SJSA1 (cell line): ENCODE data around the gene PITX1. TPM values are rescaled to one million over a fixed set of nuclear protein-coding genes. Genes with fewer than 3 reads are reported as not detected.

Experiments used
- DNase-seq, 2 experiments: peaks; one replicate each; pipeline ENCODE4 v3.0.0-alpha.2; 2015 to 2020; ENCODE audit warnings: low spot score in 2 of 2, low read depth in 1 of 2
- H3K27ac ChIP-seq: fragments of 250-450 bp; sonication (Bioruptor Pico); 2 replicates; pipeline ENCODE4 v1.5.1; 2020; ENCODE audit warnings: mild to moderate bottlenecking, moderate library complexity
- H3K27me3 ChIP-seq: fragments of 250-450 bp; sonication (Bioruptor Pico); replicated peaks from 2 replicates; pipeline ENCODE4 v1.5.1; 2020; ENCODE audit warnings: mild to moderate bottlenecking, moderate library complexity
- H3K36me3 ChIP-seq: fragments of 250-450 bp; sonication (Bioruptor Pico); 2 replicates; pipeline ENCODE4 v1.5.1; 2020; ENCODE audit warnings: mild to moderate bottlenecking
- H3K4me1 ChIP-seq: fragments of 250-450 bp; sonication (Bioruptor Pico); replicated peaks from 2 replicates; pipeline ENCODE4 v1.6.1; 2021; ENCODE audit warnings: mild to moderate bottlenecking
- H3K4me3 ChIP-seq: fragments of 250-450 bp; sonication (Bioruptor Pico); 2 replicates; pipeline ENCODE4 v1.5.1; 2020; ENCODE audit warnings: mild to moderate bottlenecking
- H3K9me3 ChIP-seq: fragments of 250-450 bp; sonication (Bioruptor Pico); replicated peaks from 2 replicates; pipeline ENCODE4 v1.5.1; 2020; ENCODE audit warnings: mild to moderate bottlenecking
- total RNA-seq: library from RNA; depleted of rRNA; stranded (reverse); fragments of >200 nt; shearing (Covaris generic); gene quantifications from 2 replicates; pipeline ENCODE4 v1.2.3, GENCODE V29; 2014

The PITX1 gene
- total RNA-seq, 1 experiment from 2014 or later = 25.0 TPM

- Histone ChIP-seq H3K27me3 (no peaks in the 10 kb centered on the region), H3K36me3 (peaks cover 24% of the 10 kb centered on the region), H3K9me3 (no peaks in the 10 kb centered on the region), H3K27ac (no peak overlapping the region), H3K4me3 (no peak overlapping the region), H3K4me1 (peaks cover 7% of the 10 kb centered on the region; the same call in 1 of the 2 replicates)
- no peak for DNase-seq
These were observed 6.7 kb downstream of the PITX1 start for GRCh38 chr5:135027266-135027696.

- Histone ChIP-seq H3K36me3 (peaks cover 24% of the 10 kb centered on the region), H3K9me3 (no peaks in the 10 kb centered on the region), H3K4me1 (peaks cover 7% of the 10 kb centered on the region; the same call in 1 of the 2 replicates), H3K4me3 (no peak overlapping the region), H3K27ac (no peak overlapping the region), H3K27me3 (no peaks in the 10 kb centered on the region)
- DNase-seq = no peak
These were observed 7.3 kb downstream of the PITX1 start for GRCh38 chr5:135026645-135027265.

- Histone ChIP-seq H3K36me3 (peaks cover 24% of the 10 kb centered on the region), H3K4me1 (peaks cover 4% of the 10 kb centered on the region; the same call in 1 of the 2 replicates), H3K27me3 (no peaks in the 10 kb centered on the region), H3K9me3 (no peaks in the 10 kb centered on the region), H3K4me3 (no peak overlapping the region), H3K27ac (no peak overlapping the region)
- no peak for DNase-seq
These were observed 8.0 kb downstream of the PITX1 start for GRCh38 chr5:135025730-135026644.

GRCh38 chr5:135024956-135025729, 8.9 kb downstream of the PITX1 start:
- H3K9me3 ChIP-seq = no peaks in the 10 kb centered on the region
- peaks cover under 1% of the 10 kb centered on the region; the same call in 1 of the 2 replicates for H3K4me1 ChIP-seq
- no peak overlapping the region for H3K4me3 ChIP-seq
- no peak for DNase-seq
- H3K36me3 ChIP-seq = peaks cover 24% of the 10 kb centered on the region
- no peak overlapping the region for H3K27ac ChIP-seq
- no peaks in the 10 kb centered on the region for H3K27me3 ChIP-seq

GRCh38 chr5:135020111-135020895, 13.7 kb downstream of the PITX1 start:
- H3K4me3 ChIP-seq = no peak overlapping the region
- H3K27ac ChIP-seq = no peak overlapping the region
- peak in 1 of 2 experiments; percentile 41 for DNase-seq
- no peaks in the 10 kb centered on the region for H3K4me1 ChIP-seq
- H3K27me3 ChIP-seq = no peaks in the 10 kb centered on the region
- H3K9me3 ChIP-seq = no peaks in the 10 kb centered on the region
- H3K36me3 ChIP-seq = no peaks in the 10 kb centered on the region

- no peaks in the 10 kb centered on the region for H3K27me3 ChIP-seq
- no peak overlapping the region for H3K4me3 ChIP-seq
- H3K36me3 ChIP-seq = no peaks in the 10 kb centered on the region
- H3K4me1 ChIP-seq = no peaks in the 10 kb centered on the region
- H3K9me3 ChIP-seq = no peaks in the 10 kb centered on the region
- no peak overlapping the region for H3K27ac ChIP-seq
- peak in 1 of 2 experiments; percentile 43 for DNase-seq
These were observed 14.7 kb downstream of the PITX1 start for GRCh38 chr5:135019314-135019713.

- no peak overlapping the region for H3K27ac ChIP-seq
- no peak overlapping the region for H3K4me3 ChIP-seq
- H3K27me3 ChIP-seq = no peaks in the 10 kb centered on the region
- H3K9me3 ChIP-seq = no peaks in the 10 kb centered on the region
- no peaks in the 10 kb centered on the region for H3K36me3 ChIP-seq
- H3K4me1 ChIP-seq = no peaks in the 10 kb centered on the region
- DNase-seq = peak in 1 of 2 experiments; percentile 32
These were observed 15.6 kb downstream of the PITX1 start for GRCh38 chr5:135018457-135018856.

- H3K9me3 ChIP-seq = no peaks in the 10 kb centered on the region
- no peaks in the 10 kb centered on the region for H3K27me3 ChIP-seq
- no peak overlapping the region for H3K27ac ChIP-seq
- H3K4me1 ChIP-seq = no peaks in the 10 kb centered on the region
- DNase-seq = peak in 1 of 2 experiments; percentile 42
- H3K4me3 ChIP-seq = no peak overlapping the region
- no peaks in the 10 kb centered on the region for H3K36me3 ChIP-seq
These were observed 17.2 kb downstream of the PITX1 start for GRCh38 chr5:135016861-135017290.

GRCh38 chr5:135015942-135016341, 18.1 kb downstream of the PITX1 start:
- Histone ChIP-seq H3K36me3 (no peaks in the 10 kb centered on the region), H3K9me3 (no peaks in the 10 kb centered on the region)
- peak in 1 of 2 experiments; percentile 37 for DNase-seq

GRCh38 chr5:135013947-135014570, 20.0 kb downstream of the PITX1 start:
- peak in 1 of 2 experiments; percentile 39 for DNase-seq
- Histone ChIP-seq H3K27ac (no peak overlapping the region), H3K9me3 (no peaks in the 10 kb centered on the region), H3K4me1 (no peaks in the 10 kb centered on the region), H3K36me3 (no peaks in the 10 kb centered on the region), H3K4me3 (no peak overlapping the region), H3K27me3 (no peaks in the 10 kb centered on the region)

More at GRCh38 chr5:135015942-135016341, 18.1 kb downstream of the PITX1 start:
- Histone ChIP-seq H3K4me3 (no peak overlapping the region), H3K27ac (no peak overlapping the region), H3K4me1 (no peaks in the 10 kb centered on the region), H3K27me3 (no peaks in the 10 kb centered on the region)

- Histone ChIP-seq H3K9me3 (no peaks in the 10 kb centered on the region), H3K4me3 (no peak overlapping the region), H3K4me1 (no peaks in the 10 kb centered on the region), H3K27ac (no peak overlapping the region), H3K36me3 (no peaks in the 10 kb centered on the region), H3K27me3 (no peaks in the 10 kb centered on the region)
- DNase-seq = peak in 1 of 2 experiments; percentile 36
These were observed 20.6 kb downstream of the PITX1 start for GRCh38 chr5:135013445-135013844.

- Histone ChIP-seq H3K27ac (no peak overlapping the region), H3K9me3 (no peaks in the 10 kb centered on the region), H3K27me3 (no peaks in the 10 kb centered on the region), H3K4me1 (no peaks in the 10 kb centered on the region), H3K4me3 (no peak overlapping the region), H3K36me3 (no peaks in the 10 kb centered on the region)
- peak in 1 of 2 experiments; percentile 42 for DNase-seq
These were observed 21.1 kb downstream of the PITX1 start for GRCh38 chr5:135012951-135013391.
